Ishikawa (cell line): Measurements from ENCODE around the gene ACP7.

Experiments
- CREB1 ChIP-seq: IDR thresholded peaks from 2 replicates; pipeline ENCODE4 v1.6.1; 2012; ENCODE audit warnings: low read depth
- EGR1 ChIP-seq: IDR thresholded peaks from 2 replicates; pipeline ENCODE4 v1.6.1; 2012
- FOXM1 ChIP-seq: IDR thresholded peaks from 2 replicates; pipeline ENCODE4 v1.6.1; 2012; ENCODE audit warnings: low read depth, borderline replicate concordance
- TAF1 ChIP-seq: IDR thresholded peaks from 2 replicates; pipeline ENCODE4 v1.6.1; 2012; ENCODE audit warnings: low read depth, mild to moderate bottlenecking
- TCF12 ChIP-seq: IDR thresholded peaks from 2 replicates; pipeline ENCODE4 v1.6.1; 2012; ENCODE audit warnings: low read depth
- TEAD4 ChIP-seq: IDR thresholded peaks from 2 replicates; pipeline ENCODE4 v1.6.1; 2012
- USF1 ChIP-seq: IDR thresholded peaks from 2 replicates; pipeline ENCODE4 v1.6.1; 2012
- ZBTB7A ChIP-seq: IDR thresholded peaks from 2 replicates; pipeline ENCODE4 v1.6.1; 2012; ENCODE audit warnings: low read depth

The ACP7 gene

GRCh38 chr19:39158646-39159260 lies 74.6 kb downstream of the ACP7 start:
- TF ChIP-seq USF1 (no peak), FOXM1 (no peak), CREB1 (no peak), TCF12 (no peak), TAF1 (no peak), EGR1 (no peak), ZBTB7A (no peak)

GRCh38 chr19:39160523-39160861 lies 76.3 kb downstream of the ACP7 start:
- TF ChIP-seq TEAD4 = no peak
- TF ChIP-seq USF1 = no peak
- TF ChIP-seq EGR1 = no peak
- no peak for TF ChIP-seq TCF12
